ENCODE results near the gene ELF1. TPM values are rescaled to one million over a fixed set of nuclear protein-coding genes. Genes with fewer than 3 reads are reported as not detected.
"Not testable (repeated sequence)": the region's sequence is repeated elsewhere in the genome, so short reads cannot be mapped to it uniquely, and the experiment has no call there.

Gene ELF1
- total RNA-seq, 1 experiment from 2014 or later: 8.6 TPM

DNA sequence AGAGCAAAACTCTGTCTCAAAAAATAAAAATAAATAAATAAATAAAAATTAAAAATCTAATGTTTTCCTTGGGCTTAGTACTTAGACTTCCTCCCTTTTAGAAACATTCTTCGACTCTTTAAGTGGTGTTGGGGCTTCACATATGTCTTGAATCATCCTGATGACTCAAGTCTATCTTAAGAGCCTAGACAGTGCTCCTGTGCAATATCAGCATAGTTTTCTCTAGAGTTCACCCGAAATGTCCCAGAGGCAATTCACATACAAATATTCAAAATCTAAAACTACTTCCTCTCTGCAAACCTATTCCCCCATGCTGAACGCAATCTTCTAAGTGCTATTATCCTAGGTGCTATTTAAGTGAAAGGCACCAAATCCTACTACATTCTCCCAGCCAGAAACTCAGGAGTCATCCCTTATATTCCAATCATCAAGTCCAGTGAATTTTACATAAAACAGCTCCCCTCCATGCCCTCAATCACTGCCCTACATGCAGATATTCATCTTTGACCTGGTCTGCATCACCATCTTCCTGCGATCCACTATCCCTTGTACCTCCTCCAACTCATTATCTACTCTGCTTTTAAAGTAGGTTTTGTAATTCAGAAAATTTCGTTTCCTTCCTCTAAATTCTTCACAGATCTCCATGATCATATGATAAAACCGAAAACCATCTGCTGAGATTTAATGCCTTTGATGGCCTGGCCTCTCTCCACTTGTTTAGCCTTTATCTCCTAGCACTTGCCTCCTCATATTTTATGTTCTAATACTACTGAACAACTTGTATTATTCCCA, 102.7 kb downstream of the ELF1 start:
- Histone ChIP-seq H3K9me3 (replicated peaks) (no peaks in the 10 kb centered on the region), H3K4me3 (no peak overlapping the region), H3K36me3 (no peaks in the 10 kb centered on the region), H3K4me1 (replicated peaks) (peaks cover 4% of the 10 kb centered on the region; the same call in 1 of the 2 replicates), H3K27me3 (replicated peaks) (no peaks in the 10 kb centered on the region), H3K27ac (no peak overlapping the region)
- no peak for DNase-seq (ENCODE audit: low read depth in 1 of 2, low spot score in 2 of 2)

- not testable (repeated sequence) for H3K4me3 ChIP-seq; DNase-seq (ENCODE audit: low read depth in 1 of 2, low spot score in 2 of 2); H3K4me1 ChIP-seq (replicated peaks); H3K27me3 ChIP-seq (replicated peaks); H3K36me3 ChIP-seq; H3K27ac ChIP-seq; H3K9me3 ChIP-seq (replicated peaks)
These were observed 104.3 kb downstream of the ELF1 start for GRCh38 chr13:40914863-40915262.

DNA sequence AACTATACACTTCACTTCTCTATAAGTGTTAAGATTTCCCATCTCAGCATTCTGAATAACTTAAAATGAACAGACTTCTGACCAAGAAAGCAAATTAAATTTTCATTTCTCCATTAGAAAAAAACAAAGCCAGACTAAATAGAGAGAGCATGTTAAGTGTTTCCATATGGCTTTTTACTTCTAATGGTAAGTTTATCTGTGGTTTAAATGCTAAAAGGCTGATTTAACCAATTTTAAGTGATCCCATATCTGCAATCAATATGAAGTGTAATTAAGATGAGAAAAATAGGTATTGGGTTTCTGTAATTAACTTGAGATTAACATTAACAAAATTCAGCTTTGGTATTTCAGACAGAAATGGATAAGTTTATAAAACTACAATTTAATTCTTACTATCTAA, 107.8 kb downstream of the ELF1 start:
- no peaks in the 10 kb centered on the region for H3K9me3 ChIP-seq (replicated peaks)
- H3K27ac ChIP-seq: no peak overlapping the region
- no peak for DNase-seq (ENCODE audit: low read depth in 1 of 2, low spot score in 2 of 2)
- H3K27me3 ChIP-seq (replicated peaks): no peaks in the 10 kb centered on the region
- no peaks in the 10 kb centered on the region for H3K4me1 ChIP-seq (replicated peaks)
- H3K4me3 ChIP-seq: no peak overlapping the region
- no peaks in the 10 kb centered on the region for H3K36me3 ChIP-seq

DNA sequence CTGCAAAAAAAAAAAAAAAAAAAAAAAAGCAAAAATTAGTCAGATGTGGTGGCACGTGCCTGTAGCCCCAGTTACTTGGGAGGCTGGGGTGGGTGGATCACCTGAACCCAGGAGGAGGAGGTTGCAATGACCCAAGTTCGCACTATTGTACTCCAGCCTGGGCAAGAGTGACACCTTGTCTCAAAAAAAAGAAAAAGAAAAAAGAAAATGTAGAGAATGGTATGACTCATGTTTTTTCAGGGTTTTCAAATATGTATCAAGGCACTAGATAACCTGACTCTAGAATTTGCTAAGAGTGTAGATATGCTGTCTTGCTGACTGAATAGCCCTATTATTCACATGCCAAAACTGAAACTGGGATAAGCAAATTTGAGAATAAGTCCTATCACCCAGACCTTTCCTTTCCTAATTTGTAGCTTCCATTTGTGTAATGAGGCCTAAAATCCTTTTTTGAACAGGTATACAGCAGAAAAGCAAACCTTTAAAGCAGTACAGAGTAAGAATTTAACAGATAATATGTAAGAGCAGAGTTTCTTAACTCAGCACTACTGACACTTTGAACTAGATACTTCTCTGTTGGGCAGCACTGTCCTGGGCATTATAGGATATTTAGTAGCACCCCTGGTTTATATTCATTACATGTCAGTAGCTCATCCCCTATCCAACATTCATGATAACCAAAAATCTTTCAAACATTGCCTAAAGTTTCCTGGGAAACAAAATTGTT, 108.6 kb downstream of the ELF1 start:
- no peaks in the 10 kb centered on the region for H3K36me3 ChIP-seq
- H3K27me3 ChIP-seq (replicated peaks): no peaks in the 10 kb centered on the region
- H3K4me1 ChIP-seq (replicated peaks): no peaks in the 10 kb centered on the region
- no peak for DNase-seq (ENCODE audit: low read depth in 1 of 2, low spot score in 2 of 2)
- H3K4me3 ChIP-seq: no peak overlapping the region
- no peaks in the 10 kb centered on the region for H3K9me3 ChIP-seq (replicated peaks)
- no peak overlapping the region for H3K27ac ChIP-seq

DNA sequence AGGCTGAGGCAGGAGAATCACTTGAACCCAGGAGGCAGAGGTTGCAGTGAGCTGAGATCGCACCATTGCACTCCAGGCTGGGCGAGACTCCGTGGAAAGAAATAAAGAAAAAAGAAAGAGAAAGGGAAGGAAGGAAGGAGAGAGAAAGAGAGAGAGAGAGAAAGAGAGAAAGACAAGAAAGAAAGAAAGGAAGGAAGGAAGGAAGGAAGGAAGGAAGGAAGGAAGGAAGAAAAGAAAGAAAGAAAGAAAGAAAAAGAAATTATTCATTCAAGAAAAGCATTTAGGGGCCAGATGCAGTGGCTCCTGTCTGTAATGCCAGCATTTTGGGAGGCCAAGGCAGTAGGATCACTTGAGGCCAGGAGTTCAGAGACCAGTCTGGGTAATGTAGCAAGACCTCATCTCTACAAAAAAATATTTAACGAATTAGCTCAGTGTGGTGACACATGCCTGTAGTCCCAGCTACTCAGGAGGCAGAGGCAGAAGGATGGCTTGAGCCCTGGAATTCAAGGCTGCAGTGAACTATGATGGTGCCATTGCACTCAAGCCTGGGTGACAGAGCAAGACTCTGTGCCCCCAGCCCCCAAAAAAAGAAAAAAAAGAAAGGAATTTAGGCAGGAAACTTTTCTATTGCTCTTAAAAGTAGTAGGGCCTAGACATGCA, 109.4 kb downstream of the ELF1 start:
- DNase-seq (ENCODE audit: low read depth in 1 of 2, low spot score in 2 of 2); H3K4me3 ChIP-seq; H3K4me1 ChIP-seq (replicated peaks); H3K9me3 ChIP-seq (replicated peaks); H3K27ac ChIP-seq; H3K27me3 ChIP-seq (replicated peaks); H3K36me3 ChIP-seq: not testable (repeated sequence)

DNA sequence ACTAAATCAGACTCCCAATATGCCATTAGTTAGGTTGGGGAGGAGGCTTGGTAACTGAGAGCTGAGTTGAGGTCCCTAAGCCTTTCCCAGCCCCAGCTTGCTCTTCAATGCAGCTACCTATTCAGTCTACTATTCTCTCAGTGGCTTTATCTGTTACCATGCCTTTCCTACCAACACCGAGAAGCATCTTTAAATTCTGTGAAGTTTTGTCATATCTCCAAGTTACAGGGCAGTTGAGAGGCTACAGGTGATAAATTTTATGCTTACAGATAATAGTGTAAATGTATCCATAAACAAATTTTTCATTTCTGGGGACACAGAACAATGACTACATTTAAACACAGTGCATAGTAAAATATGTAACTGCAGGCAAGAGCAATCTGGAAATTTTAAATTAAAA, 110.6 kb downstream of the ELF1 start:
- Histone ChIP-seq H3K4me1 (replicated peaks) (no peaks in the 10 kb centered on the region), H3K27me3 (replicated peaks) (no peaks in the 10 kb centered on the region), H3K4me3 (no peak overlapping the region), H3K9me3 (replicated peaks) (no peaks in the 10 kb centered on the region), H3K27ac (no peak overlapping the region), H3K36me3 (no peaks in the 10 kb centered on the region)
- no peak for DNase-seq (ENCODE audit: low read depth in 1 of 2, low spot score in 2 of 2)

GRCh38 chr13:40901032-40901431, 118.1 kb downstream of the ELF1 start:
- not testable (repeated sequence) for H3K4me3 ChIP-seq; H3K4me1 ChIP-seq (replicated peaks); H3K36me3 ChIP-seq; H3K27me3 ChIP-seq (replicated peaks); H3K27ac ChIP-seq; DNase-seq (ENCODE audit: low read depth in 1 of 2, low spot score in 2 of 2); H3K9me3 ChIP-seq (replicated peaks)

DNA sequence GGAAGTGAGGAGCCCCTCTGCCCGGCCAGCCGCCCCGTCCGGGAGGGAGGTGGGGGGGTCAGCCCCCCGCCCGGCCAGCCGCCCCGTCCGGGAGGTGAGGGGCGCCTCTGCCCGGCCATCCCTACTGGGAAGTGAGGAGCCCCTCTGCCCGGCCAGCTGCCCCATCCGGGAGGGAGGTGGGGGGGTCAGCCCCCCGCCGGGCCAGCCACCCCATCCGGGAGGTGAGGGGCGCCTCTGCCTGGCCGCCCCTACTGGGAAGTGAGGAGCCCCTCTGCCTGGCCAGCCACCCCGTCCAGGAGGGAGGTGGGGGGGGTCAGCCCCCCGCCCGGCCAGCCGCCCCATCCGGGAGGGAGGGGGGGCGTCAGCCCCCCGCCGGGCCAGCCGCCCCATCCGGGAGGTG, 118.5 kb downstream of the ELF1 start:
- not testable (repeated sequence) for H3K27ac ChIP-seq; H3K4me3 ChIP-seq; H3K36me3 ChIP-seq; DNase-seq (ENCODE audit: low read depth in 1 of 2, low spot score in 2 of 2); H3K4me1 ChIP-seq (replicated peaks); H3K9me3 ChIP-seq (replicated peaks); H3K27me3 ChIP-seq (replicated peaks)

GRCh38 chr13:40897053-40897452, 122.1 kb downstream of the ELF1 start:
- no peaks in the 10 kb centered on the region for H3K4me1 ChIP-seq (replicated peaks)
- DNase-seq (ENCODE audit: low read depth in 1 of 2, low spot score in 2 of 2): no peak
- no peaks in the 10 kb centered on the region for H3K27me3 ChIP-seq (replicated peaks)
- H3K27ac ChIP-seq: no peak overlapping the region
- no peaks in the 10 kb centered on the region for H3K9me3 ChIP-seq (replicated peaks)
- no peaks in the 10 kb centered on the region for H3K36me3 ChIP-seq
- no peak overlapping the region for H3K4me3 ChIP-seq

DNA sequence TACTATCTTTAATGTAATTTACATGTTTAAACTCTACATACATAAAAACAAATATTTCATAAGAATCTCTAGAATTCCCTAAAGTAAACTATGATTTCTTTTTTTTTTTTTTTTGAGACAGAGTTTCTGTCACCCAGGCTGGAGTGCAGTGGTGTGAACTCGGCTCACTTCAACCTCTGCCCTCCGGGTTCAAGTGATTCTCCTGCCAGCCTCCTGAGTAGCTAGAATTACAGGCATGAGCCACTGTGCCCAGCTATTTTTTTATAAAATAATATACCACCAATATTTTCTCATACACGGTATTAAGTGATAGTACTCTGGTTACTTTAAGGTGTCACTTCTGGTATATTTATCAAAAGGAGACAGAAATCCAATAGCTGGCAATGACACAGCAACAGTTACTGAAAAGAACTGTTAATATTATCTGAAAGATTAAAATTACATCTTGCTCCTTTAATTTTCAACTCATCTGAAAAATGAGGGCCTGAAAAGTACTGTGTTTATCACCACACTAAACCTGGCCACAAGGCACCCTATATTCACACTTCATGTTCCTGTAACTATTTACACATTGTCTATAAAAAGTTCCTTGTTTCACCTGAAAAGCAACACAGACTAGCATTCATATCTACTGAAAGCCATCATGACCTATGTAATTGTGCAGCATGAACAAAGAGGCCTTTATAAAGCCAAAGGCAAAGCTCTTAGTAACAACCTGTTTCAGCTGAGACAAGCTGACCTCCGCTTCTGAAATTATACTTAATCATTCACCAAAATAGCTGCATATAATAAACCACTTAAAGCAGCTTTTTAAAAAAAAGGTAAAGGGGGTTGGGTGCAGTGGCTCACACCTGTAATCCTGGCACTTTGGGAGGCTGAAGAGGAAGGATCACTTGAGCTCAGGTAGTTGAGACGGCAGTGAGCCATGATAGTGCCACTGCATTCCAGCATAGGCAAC, 123.6 kb downstream of the ELF1 start:
- no peaks in the 10 kb centered on the region for H3K4me1 ChIP-seq (replicated peaks)
- H3K27me3 ChIP-seq (replicated peaks): no peaks in the 10 kb centered on the region
- H3K9me3 ChIP-seq (replicated peaks): no peaks in the 10 kb centered on the region
- no peak overlapping the region for H3K4me3 ChIP-seq
- no peak overlapping the region for H3K27ac ChIP-seq
- H3K36me3 ChIP-seq: no peaks in the 10 kb centered on the region
- DNase-seq (ENCODE audit: low read depth in 1 of 2, low spot score in 2 of 2): no peak

GRCh38 chr13:40893573-40893972, 125.5 kb downstream of the ELF1 start:
- not testable (repeated sequence) for DNase-seq (ENCODE audit: low read depth in 1 of 2, low spot score in 2 of 2); H3K36me3 ChIP-seq; H3K27ac ChIP-seq; H3K27me3 ChIP-seq (replicated peaks); H3K4me1 ChIP-seq (replicated peaks); H3K4me3 ChIP-seq; H3K9me3 ChIP-seq (replicated peaks)

GRCh38 chr13:40886017-40886416, 133.1 kb downstream of the ELF1 start:
- Histone ChIP-seq H3K27ac (no peak overlapping the region), H3K27me3 (replicated peaks) (no peaks in the 10 kb centered on the region), H3K36me3 (no peaks in the 10 kb centered on the region; the same call in 1 of the 2 replicates), H3K4me3 (no peak overlapping the region), H3K4me1 (replicated peaks) (no peaks in the 10 kb centered on the region), H3K9me3 (replicated peaks) (no peaks in the 10 kb centered on the region)
- DNase-seq (ENCODE audit: low read depth in 1 of 2, low spot score in 2 of 2): no peak

DNA sequence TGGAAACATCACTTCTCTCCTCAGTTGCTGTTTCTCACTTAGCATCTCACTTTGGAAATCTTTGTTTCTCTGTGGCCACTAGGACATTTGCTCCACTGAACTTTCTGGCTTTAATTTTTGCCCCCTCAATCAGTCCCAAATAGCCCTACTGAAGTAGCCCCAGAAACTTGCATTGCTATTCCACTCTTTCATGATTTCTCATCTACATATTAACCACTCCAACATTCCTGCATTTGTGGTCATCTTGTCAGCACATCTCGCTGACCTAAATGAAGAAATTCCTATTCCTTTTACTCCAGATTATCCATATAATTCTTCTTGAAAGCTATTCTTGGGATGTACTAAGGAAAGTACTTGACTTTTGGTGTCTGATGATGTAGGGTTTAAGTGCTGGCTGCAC, 134.9 kb downstream of the ELF1 start:
- not testable (repeated sequence) for DNase-seq (ENCODE audit: low read depth in 1 of 2, low spot score in 2 of 2); H3K36me3 ChIP-seq; H3K27ac ChIP-seq; H3K4me3 ChIP-seq; H3K9me3 ChIP-seq (replicated peaks); H3K27me3 ChIP-seq (replicated peaks); H3K4me1 ChIP-seq (replicated peaks)

All from SJSA1 (cell line).